Transverse colon (tissue), 4 donors: ENCODE results near the gene NCKIPSD.

Experiments used
- EP300 ChIP-seq: sonication (generic); formaldehyde crosslinking; IDR thresholded peaks from one replicate; pipeline ENCODE4 v1.6.1; 2017; ENCODE audit warnings: antibody characterized with exemption, low read depth
- POLR2A ChIP-seq: fragments of 450-650 bp; IDR thresholded peaks from one replicate; pipeline ENCODE4 v1.6.1; 2016; ENCODE audit warnings: antibody characterized with exemption, mild to moderate bottlenecking, moderate library complexity
- POLR2AphosphoS5 ChIP-seq, 3 donors: sonication (generic); formaldehyde crosslinking; IDR thresholded peaks; one replicate each; pipeline ENCODE4 v1.6.1; 2016; ENCODE audit warnings: antibody characterized with exemption in 3 of 3
- TF ChIP-seq, protein P1 (sequence below), 5 experiments: fragments of 200-600 bp in 3 of 5; fragments of 450-650 bp in 2 of 5; sonication (generic) in 3 of 5; IDR thresholded peaks; 1 replicate in 2 of 5; 2 replicates in 3 of 5; pipeline ENCODE4 v1.5.1; 2016 to 2017; ENCODE audit warnings: antibody characterized with exemption in 5 of 5, inconsistent platforms in 3 of 5, mild to moderate bottlenecking in 2 of 5, moderate library complexity in 1 of 5

DNA sequence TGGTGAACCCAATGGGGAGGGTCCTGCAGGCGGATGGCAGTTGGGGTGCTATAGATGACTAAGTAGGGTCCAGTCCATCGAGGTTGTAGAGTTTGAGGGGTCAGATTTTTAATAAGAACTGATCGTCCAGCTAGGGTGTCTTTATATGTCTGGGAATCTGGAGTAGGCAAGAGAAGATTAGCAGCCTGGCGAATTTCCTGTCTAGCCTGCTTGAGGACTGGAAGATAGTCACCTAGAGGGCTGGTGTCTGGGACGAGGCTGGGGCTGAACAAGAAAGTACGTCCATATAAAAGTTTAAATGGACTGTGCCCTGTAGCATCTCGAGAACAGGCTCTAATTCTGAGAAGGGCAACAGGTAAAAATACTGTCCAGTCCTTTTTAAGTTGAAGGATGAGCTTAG lies 38.0 kb upstream of the NCKIPSD start:
- TF ChIP-seq, protein P1, sequence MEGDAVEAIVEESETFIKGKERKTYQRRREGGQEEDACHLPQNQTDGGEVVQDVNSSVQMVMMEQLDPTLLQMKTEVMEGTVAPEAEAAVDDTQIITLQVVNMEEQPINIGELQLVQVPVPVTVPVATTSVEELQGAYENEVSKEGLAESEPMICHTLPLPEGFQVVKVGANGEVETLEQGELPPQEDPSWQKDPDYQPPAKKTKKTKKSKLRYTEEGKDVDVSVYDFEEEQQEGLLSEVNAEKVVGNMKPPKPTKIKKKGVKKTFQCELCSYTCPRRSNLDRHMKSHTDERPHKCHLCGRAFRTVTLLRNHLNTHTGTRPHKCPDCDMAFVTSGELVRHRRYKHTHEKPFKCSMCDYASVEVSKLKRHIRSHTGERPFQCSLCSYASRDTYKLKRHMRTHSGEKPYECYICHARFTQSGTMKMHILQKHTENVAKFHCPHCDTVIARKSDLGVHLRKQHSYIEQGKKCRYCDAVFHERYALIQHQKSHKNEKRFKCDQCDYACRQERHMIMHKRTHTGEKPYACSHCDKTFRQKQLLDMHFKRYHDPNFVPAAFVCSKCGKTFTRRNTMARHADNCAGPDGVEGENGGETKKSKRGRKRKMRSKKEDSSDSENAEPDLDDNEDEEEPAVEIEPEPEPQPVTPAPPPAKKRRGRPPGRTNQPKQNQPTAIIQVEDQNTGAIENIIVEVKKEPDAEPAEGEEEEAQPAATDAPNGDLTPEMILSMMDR (IDR thresholded peaks at IDR 0.05), result no peak
- TF ChIP-seq POLR2A (no peak), POLR2AphosphoS5 (IDR thresholded peaks at IDR 0.05) (no peak), EP300 (no peak)
